ENCODE data around the gene SLC5A11.

SLC5A11 gene

DNA sequence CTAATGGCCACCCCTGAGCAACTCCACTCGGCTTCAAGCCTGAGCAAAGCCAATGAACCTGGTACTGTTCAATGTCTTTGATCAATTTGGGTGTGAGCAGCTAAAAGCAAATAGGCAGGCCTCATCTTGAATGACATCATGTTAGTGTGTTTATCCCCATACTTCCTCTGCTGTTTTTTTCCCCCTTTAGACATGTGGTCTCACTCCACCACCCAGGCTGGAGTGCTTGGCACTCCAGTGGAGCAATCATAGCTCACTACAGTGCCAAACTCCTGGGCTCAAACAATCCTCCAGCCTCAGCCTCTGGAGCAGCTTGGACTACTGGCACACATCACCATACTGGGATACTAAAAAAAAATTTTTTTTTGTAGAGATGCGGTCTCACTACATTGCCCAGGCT lies 94.0 kb downstream of the SLC5A11 start:
- Histone ChIP-seq H3K9ac (ENCODE audit: low read length) (no peak overlapping the region), H3K4me1 (ENCODE audit: control insufficient read depth, insufficient read depth, low read length) (no peaks in the 10 kb centered on the region), H3K4me3 (ENCODE audit: low read length) (no peak overlapping the region), H3K27me3 (ENCODE audit: control insufficient read depth, insufficient read depth, low read length) (no peaks in the 10 kb centered on the region), H3K27ac (ENCODE audit: low read depth, low read length) (no peak overlapping the region), H3K36me3 (ENCODE audit: control insufficient read depth, insufficient read depth, low read length) (peaks cover 46% of the 10 kb centered on the region)

DNA sequence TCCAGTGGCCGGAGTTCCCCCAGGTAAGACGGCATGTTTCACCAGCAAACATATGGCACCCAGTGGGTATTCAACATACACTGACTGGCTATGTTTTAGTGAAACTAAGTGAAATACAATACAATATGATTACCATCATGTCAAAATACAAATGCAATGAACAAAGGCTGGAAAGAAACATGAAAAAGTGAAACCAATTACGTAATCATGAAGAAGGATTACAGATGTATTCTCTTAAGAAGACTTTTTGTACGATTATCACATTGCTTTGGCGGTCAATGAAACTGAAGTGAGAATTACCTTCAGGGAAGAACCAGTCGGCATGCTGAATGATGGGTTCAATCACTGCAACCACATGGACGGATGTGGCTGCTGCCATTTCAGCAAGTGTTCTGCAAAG lies 97.7 kb downstream of the SLC5A11 start:
- Histone ChIP-seq H3K36me3 (ENCODE audit: control insufficient read depth, insufficient read depth, low read length) (peaks cover 43% of the 10 kb centered on the region), H3K27ac (ENCODE audit: low read depth, low read length) (no peak overlapping the region), H3K4me1 (ENCODE audit: control insufficient read depth, insufficient read depth, low read length) (peaks cover 3% of the 10 kb centered on the region), H3K27me3 (ENCODE audit: control insufficient read depth, insufficient read depth, low read length) (no peaks in the 10 kb centered on the region), H3K4me3 (ENCODE audit: low read length) (no peak overlapping the region), H3K9ac (ENCODE audit: low read length) (no peak overlapping the region)

DNA sequence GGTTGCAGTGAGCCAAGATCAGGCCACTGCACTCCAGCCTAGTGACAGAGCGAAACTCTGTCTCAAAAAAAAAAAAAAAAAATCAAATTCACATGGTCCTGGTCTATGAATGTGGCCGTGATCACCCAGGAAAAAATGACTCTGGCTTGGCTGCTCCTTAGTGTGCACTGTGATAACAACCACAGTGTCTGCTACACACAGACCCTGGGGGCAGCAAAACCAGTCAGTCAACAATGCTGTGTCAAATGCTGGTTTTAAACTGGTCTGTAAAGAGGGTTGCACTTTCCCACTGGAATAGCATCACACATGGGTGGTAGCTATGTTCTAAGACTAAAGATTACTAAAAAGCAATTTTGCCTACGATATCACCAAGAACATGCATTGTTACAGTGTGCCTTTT lies 98.4 kb downstream of the SLC5A11 start:
- Histone ChIP-seq H3K27me3 (ENCODE audit: control insufficient read depth, insufficient read depth, low read length) (no peaks in the 10 kb centered on the region), H3K36me3 (ENCODE audit: control insufficient read depth, insufficient read depth, low read length) (peaks cover 37% of the 10 kb centered on the region), H3K4me1 (ENCODE audit: control insufficient read depth, insufficient read depth, low read length) (peaks cover 3% of the 10 kb centered on the region), H3K27ac (ENCODE audit: low read depth, low read length) (no peak overlapping the region), H3K4me3 (ENCODE audit: low read length) (no peak overlapping the region), H3K9ac (ENCODE audit: low read length) (no peak overlapping the region)

DNA sequence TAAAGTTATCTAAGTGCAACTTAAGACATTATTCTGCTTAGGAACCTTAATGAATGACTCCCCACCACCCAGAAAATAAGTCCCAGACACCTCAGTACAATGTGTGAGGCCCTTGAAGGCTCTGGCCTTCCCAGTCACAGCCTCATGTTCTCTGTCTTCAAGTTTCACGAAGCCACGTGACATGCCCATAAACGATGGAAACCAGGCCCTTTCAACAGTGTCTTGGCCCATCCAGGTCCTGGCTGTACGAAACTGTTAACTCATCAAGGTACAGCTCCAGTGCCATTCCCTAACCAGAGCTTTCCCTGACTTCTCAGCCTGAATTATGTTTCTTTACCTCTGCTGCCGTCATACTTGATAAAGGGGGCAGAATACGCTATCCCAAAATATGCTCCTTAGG lies 100.4 kb downstream of the SLC5A11 start:
- peaks cover 30% of the 10 kb centered on the region for H3K36me3 ChIP-seq (ENCODE audit: control insufficient read depth, insufficient read depth, low read length)

DNA sequence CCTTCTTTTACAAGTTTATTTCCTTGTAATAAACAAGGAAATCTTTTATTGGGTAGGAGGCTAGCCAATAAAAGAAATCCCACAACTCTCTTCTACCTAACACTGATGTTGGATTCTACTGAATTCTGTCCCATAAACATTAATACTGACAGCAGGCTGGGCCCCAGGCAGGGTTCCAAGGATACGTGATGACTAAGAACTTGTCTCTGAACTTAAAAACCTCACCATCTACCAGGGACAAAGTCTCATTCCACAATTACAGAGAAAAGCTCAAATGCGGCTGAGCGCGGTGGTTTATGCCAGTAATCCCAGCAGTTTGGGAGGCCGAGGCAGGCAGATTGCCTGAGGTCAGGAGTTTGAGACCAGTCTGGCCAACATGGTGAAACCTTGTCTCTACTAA lies 104.5 kb downstream of the SLC5A11 start:
- peaks cover 28% of the 10 kb centered on the region for H3K36me3 ChIP-seq (ENCODE audit: control insufficient read depth, insufficient read depth, low read length)
- H3K27me3 ChIP-seq (ENCODE audit: control insufficient read depth, insufficient read depth, low read length), result no peaks in the 10 kb centered on the region
- H3K4me1 ChIP-seq (ENCODE audit: control insufficient read depth, insufficient read depth, low read length), result peaks cover 3% of the 10 kb centered on the region
- no peak overlapping the region for H3K4me3 ChIP-seq (ENCODE audit: low read length)
- H3K27ac ChIP-seq (ENCODE audit: low read depth, low read length), result no peak overlapping the region
- no peak overlapping the region for H3K9ac ChIP-seq (ENCODE audit: low read length)

More for the DNA sequence above, 100.4 kb downstream of the SLC5A11 start:
- Histone ChIP-seq H3K27ac (ENCODE audit: low read depth, low read length) (no peak overlapping the region), H3K27me3 (ENCODE audit: control insufficient read depth, insufficient read depth, low read length) (no peaks in the 10 kb centered on the region), H3K4me3 (ENCODE audit: low read length) (no peak overlapping the region), H3K9ac (ENCODE audit: low read length) (no peak overlapping the region), H3K4me1 (ENCODE audit: control insufficient read depth, insufficient read depth, low read length) (peaks cover 3% of the 10 kb centered on the region)

DNA sequence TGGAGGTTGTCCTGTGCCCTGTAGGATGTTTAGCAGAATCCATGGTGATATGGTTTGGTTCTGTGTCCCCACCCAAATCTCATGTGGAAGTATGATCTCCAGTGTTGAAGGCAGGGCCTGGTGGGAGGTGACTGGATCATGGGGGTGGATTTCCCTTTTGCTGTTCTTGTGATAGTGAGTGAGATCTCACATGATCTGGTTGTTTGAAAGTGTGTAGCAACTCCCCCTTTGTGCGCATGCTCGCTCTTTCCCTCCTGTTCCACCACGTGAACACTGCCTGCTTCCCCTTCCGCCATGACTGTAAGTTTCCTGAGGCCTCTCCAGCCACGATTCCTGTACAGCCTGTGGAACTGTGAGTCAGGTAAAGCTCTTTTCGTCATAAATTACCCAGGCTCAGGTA lies 107.5 kb downstream of the SLC5A11 start:
- Histone ChIP-seq H3K4me3 (ENCODE audit: low read length) (no peak overlapping the region), H3K4me1 (ENCODE audit: control insufficient read depth, insufficient read depth, low read length) (no peaks in the 10 kb centered on the region), H3K9ac (ENCODE audit: low read length) (no peak overlapping the region), H3K36me3 (ENCODE audit: control insufficient read depth, insufficient read depth, low read length) (peaks cover 38% of the 10 kb centered on the region), H3K27ac (ENCODE audit: low read depth, low read length) (no peak overlapping the region), H3K27me3 (ENCODE audit: control insufficient read depth, insufficient read depth, low read length) (no peaks in the 10 kb centered on the region)

DNA sequence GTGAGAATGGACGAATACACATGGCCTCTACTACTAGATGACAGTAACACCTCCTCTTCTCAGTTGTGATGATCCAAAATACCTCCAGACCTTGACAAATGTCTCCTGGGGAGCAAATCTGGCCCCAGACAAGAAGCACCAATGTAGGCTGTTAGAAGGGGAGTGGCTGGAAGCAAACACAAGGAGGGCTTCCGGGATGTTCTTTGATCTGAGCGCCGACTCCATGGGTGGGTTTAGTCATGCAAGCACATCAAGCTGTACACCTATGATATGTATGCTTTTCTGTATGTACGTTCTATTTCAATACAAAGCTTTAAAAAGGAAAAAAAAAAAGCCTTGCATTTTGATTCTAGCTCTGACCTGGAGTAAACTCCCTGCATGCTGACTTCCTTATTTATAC lies 108.0 kb downstream of the SLC5A11 start:
- Histone ChIP-seq H3K9ac (ENCODE audit: low read length) (no peak overlapping the region), H3K4me3 (ENCODE audit: low read length) (no peak overlapping the region), H3K27ac (ENCODE audit: low read depth, low read length) (no peak overlapping the region), H3K4me1 (ENCODE audit: control insufficient read depth, insufficient read depth, low read length) (no peaks in the 10 kb centered on the region), H3K36me3 (ENCODE audit: control insufficient read depth, insufficient read depth, low read length) (peaks cover 43% of the 10 kb centered on the region), H3K27me3 (ENCODE audit: control insufficient read depth, insufficient read depth, low read length) (no peaks in the 10 kb centered on the region)

DNA sequence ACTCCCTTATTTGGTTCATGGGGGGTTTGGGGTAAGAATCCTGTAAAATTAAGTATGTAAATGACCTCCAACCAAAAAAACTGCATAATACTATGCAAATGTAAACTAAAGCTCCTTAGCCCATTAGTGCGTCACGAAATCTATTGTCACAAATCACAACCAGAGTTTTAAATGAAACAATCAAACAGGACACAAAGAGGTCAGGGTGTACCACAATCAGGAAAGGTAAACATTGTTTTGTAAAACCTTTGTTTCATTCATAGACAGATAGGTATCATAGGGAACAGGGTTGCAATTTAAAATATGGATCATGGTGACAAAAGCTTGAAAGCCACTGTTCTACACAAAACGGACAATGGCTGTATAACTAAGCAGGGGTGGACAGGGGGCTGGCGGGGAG lies 108.4 kb downstream of the SLC5A11 start:
- peaks cover 45% of the 10 kb centered on the region for H3K36me3 ChIP-seq (ENCODE audit: control insufficient read depth, insufficient read depth, low read length)
- no peaks in the 10 kb centered on the region for H3K4me1 ChIP-seq (ENCODE audit: control insufficient read depth, insufficient read depth, low read length)
- H3K9ac ChIP-seq (ENCODE audit: low read length), result no peak overlapping the region
- no peak overlapping the region for H3K27ac ChIP-seq (ENCODE audit: low read depth, low read length)
- no peaks in the 10 kb centered on the region for H3K27me3 ChIP-seq (ENCODE audit: control insufficient read depth, insufficient read depth, low read length)
- no peak overlapping the region for H3K4me3 ChIP-seq (ENCODE audit: low read length)

DNA sequence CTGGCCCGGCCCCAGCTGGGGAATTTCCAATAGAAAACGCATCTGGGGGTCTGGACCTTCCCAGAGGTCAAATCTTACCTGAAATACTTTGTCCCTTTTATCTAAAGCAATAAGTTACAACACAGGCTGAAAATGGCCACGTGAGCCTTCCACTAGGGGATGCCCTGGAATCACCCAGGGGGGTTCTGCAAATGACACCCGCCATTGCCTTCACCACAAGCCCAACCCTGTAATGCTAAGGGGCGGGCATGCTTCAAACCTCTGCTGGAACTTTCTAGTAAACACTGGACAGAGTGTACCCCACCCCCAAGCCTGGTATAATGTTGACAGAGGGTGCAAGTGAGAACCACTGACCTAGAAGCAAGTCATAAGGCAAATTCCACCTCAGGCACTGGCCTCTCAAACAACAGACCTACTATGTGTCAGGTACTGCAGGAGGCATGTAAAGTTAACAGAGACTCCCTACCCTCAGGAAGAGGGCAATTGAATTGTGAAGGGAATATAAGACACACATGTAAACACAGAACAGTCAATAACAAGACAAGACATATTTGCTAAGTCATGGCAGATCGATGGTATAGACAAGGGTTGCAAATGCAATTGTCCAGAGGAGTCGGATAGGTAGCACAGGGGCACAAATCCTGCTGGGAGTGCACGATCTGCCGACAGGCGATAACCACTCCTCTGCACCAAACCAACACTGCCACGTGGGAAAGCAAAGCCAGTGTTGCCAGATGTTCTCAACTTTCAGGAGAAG lies 110.4 kb downstream of the SLC5A11 start:
- Histone ChIP-seq H3K9ac (ENCODE audit: low read length) (no peak overlapping the region), H3K4me1 (ENCODE audit: control insufficient read depth, insufficient read depth, low read length) (no peaks in the 10 kb centered on the region), H3K4me3 (ENCODE audit: low read length) (no peak overlapping the region), H3K36me3 (ENCODE audit: control insufficient read depth, insufficient read depth, low read length) (peaks cover 44% of the 10 kb centered on the region), H3K27me3 (ENCODE audit: control insufficient read depth, insufficient read depth, low read length) (no peaks in the 10 kb centered on the region), H3K27ac (ENCODE audit: low read depth, low read length) (no peak overlapping the region)

DNA sequence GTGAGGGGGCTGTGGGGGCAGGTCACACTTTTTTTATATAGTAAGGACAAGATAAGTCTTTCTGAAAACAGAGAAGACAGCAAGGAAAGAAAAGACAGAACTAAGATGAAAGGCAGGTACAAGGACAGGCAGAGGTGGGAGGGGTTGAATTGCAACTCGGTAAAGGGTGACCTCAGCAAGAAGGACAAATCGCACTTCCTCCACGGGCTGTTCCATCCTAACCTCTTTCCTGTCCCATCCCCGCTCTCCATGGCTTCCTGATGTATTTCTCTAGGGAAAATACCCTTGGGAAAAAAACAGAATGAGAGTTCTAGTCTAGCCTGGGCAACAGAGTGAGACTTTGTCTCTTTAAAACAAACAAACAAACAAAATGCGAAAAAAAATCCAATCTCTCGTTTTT lies 112.1 kb downstream of the SLC5A11 start:
- no peaks in the 10 kb centered on the region for H3K4me1 ChIP-seq (ENCODE audit: control insufficient read depth, insufficient read depth, low read length)
- H3K36me3 ChIP-seq (ENCODE audit: control insufficient read depth, insufficient read depth, low read length), result peaks cover 44% of the 10 kb centered on the region
- no peak overlapping the region for H3K27ac ChIP-seq (ENCODE audit: low read depth, low read length)
- no peak overlapping the region for H3K4me3 ChIP-seq (ENCODE audit: low read length)
- H3K9ac ChIP-seq (ENCODE audit: low read length), result no peak overlapping the region
- no peaks in the 10 kb centered on the region for H3K27me3 ChIP-seq (ENCODE audit: control insufficient read depth, insufficient read depth, low read length)

Measured in rectal smooth muscle tissue (tissue), 1 donor.